A549 (cell line): Measurements from ENCODE around the gene RLBP1.

Source experiments
- CHD2 ChIP-seq: fragments of 150-350 bp; IDR thresholded peaks from 2 replicates; pipeline ENCODE4 v1.6.1; 2014; ENCODE audit warnings: low read length; ENCODE audit not compliant: partially characterized antibody
- JUN ChIP-seq, 2 experiments: fragments of >200 bp; sonication (Bioruptor Twin); formaldehyde crosslinking; IDR thresholded peaks; 2 replicates in 1 of 2; 3 replicates in 1 of 2; pipeline ENCODE4 v1.6.1; 2016 to 2017
- PHF8 ChIP-seq: fragments of 200-600 bp; sonication (generic); IDR thresholded peaks from 2 replicates; pipeline ENCODE4 v1.6.1; 2016; ENCODE audit warnings: low read depth, mild to moderate bottlenecking, antibody characterized with exemption, moderate library complexity, borderline replicate concordance
- POLR2A ChIP-seq: IDR thresholded peaks from 2 replicates; pipeline ENCODE4 v1.6.1; 2012; ENCODE audit warnings: mild to moderate bottlenecking, low read length
- RFX5 ChIP-seq: fragments of 450-650 bp; IDR thresholded peaks from 2 replicates; pipeline ENCODE4 v1.7.1; 2014; ENCODE audit warnings: antibody characterized with exemption, mild to moderate bottlenecking, moderate library complexity
- TF ChIP-seq, protein P1 (sequence below): fragments of >200 bp; sonication (Bioruptor Twin); formaldehyde crosslinking; IDR thresholded peaks from 3 replicates; pipeline ENCODE4 v1.5.1; 2016
- TF ChIP-seq, protein P2 (sequence below): fragments of 450-650 bp; IDR thresholded peaks from 2 replicates; pipeline ENCODE4 v1.6.1; 2014; ENCODE audit warnings: antibody characterized with exemption

DNA sequence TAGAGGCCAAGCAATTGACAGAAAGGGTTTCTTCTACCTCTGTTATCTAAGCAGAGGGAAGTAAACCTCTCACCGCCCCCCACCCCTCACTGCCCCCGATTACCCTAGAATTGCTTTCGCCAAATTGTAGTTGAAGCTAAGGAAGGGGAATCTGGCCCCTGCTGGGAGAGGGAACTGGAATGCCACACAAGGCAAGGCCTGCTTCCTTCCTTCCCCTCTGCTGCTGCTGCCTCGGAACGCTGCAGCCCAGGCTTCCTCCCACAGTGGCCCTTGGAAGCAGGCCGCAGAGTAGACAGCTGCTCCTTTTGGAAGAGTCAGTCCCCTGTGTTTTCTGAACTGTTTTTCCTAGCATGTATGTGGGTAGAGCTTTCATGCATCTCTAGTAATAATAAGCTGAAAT is 21.6 kb downstream of the RLBP1 start:
- no peak for TF ChIP-seq POLR2A
- TF ChIP-seq, protein P1, sequence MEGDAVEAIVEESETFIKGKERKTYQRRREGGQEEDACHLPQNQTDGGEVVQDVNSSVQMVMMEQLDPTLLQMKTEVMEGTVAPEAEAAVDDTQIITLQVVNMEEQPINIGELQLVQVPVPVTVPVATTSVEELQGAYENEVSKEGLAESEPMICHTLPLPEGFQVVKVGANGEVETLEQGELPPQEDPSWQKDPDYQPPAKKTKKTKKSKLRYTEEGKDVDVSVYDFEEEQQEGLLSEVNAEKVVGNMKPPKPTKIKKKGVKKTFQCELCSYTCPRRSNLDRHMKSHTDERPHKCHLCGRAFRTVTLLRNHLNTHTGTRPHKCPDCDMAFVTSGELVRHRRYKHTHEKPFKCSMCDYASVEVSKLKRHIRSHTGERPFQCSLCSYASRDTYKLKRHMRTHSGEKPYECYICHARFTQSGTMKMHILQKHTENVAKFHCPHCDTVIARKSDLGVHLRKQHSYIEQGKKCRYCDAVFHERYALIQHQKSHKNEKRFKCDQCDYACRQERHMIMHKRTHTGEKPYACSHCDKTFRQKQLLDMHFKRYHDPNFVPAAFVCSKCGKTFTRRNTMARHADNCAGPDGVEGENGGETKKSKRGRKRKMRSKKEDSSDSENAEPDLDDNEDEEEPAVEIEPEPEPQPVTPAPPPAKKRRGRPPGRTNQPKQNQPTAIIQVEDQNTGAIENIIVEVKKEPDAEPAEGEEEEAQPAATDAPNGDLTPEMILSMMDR = no peak
- TF ChIP-seq, protein P2, sequence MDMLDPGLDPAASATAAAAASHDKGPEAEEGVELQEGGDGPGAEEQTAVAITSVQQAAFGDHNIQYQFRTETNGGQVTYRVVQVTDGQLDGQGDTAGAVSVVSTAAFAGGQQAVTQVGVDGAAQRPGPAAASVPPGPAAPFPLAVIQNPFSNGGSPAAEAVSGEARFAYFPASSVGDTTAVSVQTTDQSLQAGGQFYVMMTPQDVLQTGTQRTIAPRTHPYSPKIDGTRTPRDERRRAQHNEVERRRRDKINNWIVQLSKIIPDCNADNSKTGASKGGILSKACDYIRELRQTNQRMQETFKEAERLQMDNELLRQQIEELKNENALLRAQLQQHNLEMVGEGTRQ = no peak
- no peak for TF ChIP-seq CHD2
- TF ChIP-seq JUN (IDR thresholded peaks at IDR 0.05) = no peak
- no peak for TF ChIP-seq RFX5
- TF ChIP-seq PHF8 = no peak
